Hippocampal formation (tissue), 2 donors: ENCODE measurements around the gene AK4.
"Not testable (repeated sequence)": the region's sequence is repeated elsewhere in the genome, so short reads cannot be mapped to it uniquely, and the experiment has no call there.

ENCODE experiments used
- DNase-seq, 2 donors: peaks; one replicate each; lab custom pipeline; 2025; lab: John Stamatoyannopoulos, UW

The AK4 gene

GRCh38 chr1:65150583-65151263 lies 2.7 kb downstream of the AK4 start:
- DNase-seq: no peak

- no peak for DNase-seq
Observed at GRCh38 chr1:65151641-65152040, 3.6 kb downstream of the AK4 start.

GRCh38 chr1:65153635-65154034 lies 5.6 kb downstream of the AK4 start:
- no peak for DNase-seq

GRCh38 chr1:65156910-65157545 lies 9.0 kb downstream of the AK4 start:
- DNase-seq: no peak

GRCh38 chr1:65157546-65157941 lies 9.5 kb downstream of the AK4 start:
- no peak for DNase-seq

GRCh38 chr1:65159291-65159688 lies 11.3 kb downstream of the AK4 start:
- not testable (repeated sequence) for DNase-seq

GRCh38 chr1:65159801-65160523 lies 12.0 kb downstream of the AK4 start:
- DNase-seq: no peak

GRCh38 chr1:65163201-65163805 lies 15.3 kb downstream of the AK4 start:
- DNase-seq: no peak

GRCh38 chr1:65164101-65164500 lies 16.1 kb downstream of the AK4 start:
- DNase-seq: not testable (repeated sequence)

GRCh38 chr1:65164633-65165032 lies 16.6 kb downstream of the AK4 start:
- DNase-seq: no peak

- no peak for DNase-seq
Observed at GRCh38 chr1:65165269-65165993, 17.4 kb downstream of the AK4 start.

- DNase-seq: no peak
Observed at GRCh38 chr1:65166572-65167305, 18.7 kb downstream of the AK4 start.

GRCh38 chr1:65167586-65168242 lies 19.7 kb downstream of the AK4 start:
- DNase-seq: peak in 1 of 2 donors; percentile 25

GRCh38 chr1:65168867-65169266 lies 20.9 kb downstream of the AK4 start:
- no peak for DNase-seq

- peak in 1 of 2 donors; percentile 25 for DNase-seq
Observed at GRCh38 chr1:65170511-65171142, 22.6 kb downstream of the AK4 start.

- no peak for DNase-seq
Observed at GRCh38 chr1:65172936-65173690, 25.1 kb downstream of the AK4 start.

- peak in 1 of 2 donors; percentile 29 for DNase-seq
Observed at GRCh38 chr1:65174585-65174984, 26.6 kb downstream of the AK4 start.

- DNase-seq: peak in 1 of 2 donors; percentile 22
Observed at GRCh38 chr1:65175171-65176055, 27.4 kb downstream of the AK4 start.
